SU-DHL-6 (cell line): ENCODE measurements around the gene FAM98B.

Source experiments
- H2AFZ ChIP-seq: fragments of 200-600 bp; sonication (generic); 2 replicates; pipeline ENCODE4 v1.6.1; 2014; ENCODE audit warnings: low read depth, mild to moderate bottlenecking, moderate library complexity, mixed read lengths, antibody characterized with exemption, low read length; ENCODE audit not compliant: severe bottlenecking
- H3F3A ChIP-seq: fragments of 200-600 bp; shearing (Covaris generic); 2 replicates; pipeline ENCODE4 v1.6.0; 2016; ENCODE audit warnings: antibody characterized with exemption, mild to moderate bottlenecking; ENCODE audit not compliant: insufficient read depth
- H3K27ac ChIP-seq: fragments of 200-600 bp; sonication (generic); 2 replicates; pipeline ENCODE4 v1.5.1; 2016; ENCODE audit warnings: low read depth, mild to moderate bottlenecking, low read length, moderate library complexity, mixed read lengths
- H3K27me3 ChIP-seq: fragments of 200-600 bp; sonication (generic), shearing (Covaris generic); 2 replicates; pipeline ENCODE4 v1.6.0; 2014; ENCODE audit warnings: mild to moderate bottlenecking, low read length
- H3K36me3 ChIP-seq: fragments of 200-600 bp; sonication (generic); 2 replicates; pipeline ENCODE4 v1.6.1; 2014; ENCODE audit warnings: mild to moderate bottlenecking, low read length, mixed read lengths
- H3K4me2 ChIP-seq: fragments of 300-600, 200-600 bp; shearing (Covaris generic), sonication (generic); 2 replicates; pipeline ENCODE4 v1.6.0; 2014; ENCODE audit warnings: low read length, low read depth, mild to moderate bottlenecking; ENCODE audit not compliant: poor library complexity, severe bottlenecking
- H3K4me3 ChIP-seq: fragments of 200-600 bp; sonication (generic); 2 replicates; pipeline ENCODE4 v1.5.1; 2014; ENCODE audit warnings: antibody characterized with exemption, low read length, mild to moderate bottlenecking, mixed read lengths; ENCODE audit not compliant: insufficient read depth, poor library complexity, severe bottlenecking
- H3K79me2 ChIP-seq: fragments of 200-600 bp; sonication (generic); 2 replicates; pipeline ENCODE4 v1.6.1; 2014; ENCODE audit warnings: mild to moderate bottlenecking, low read length, moderate library complexity; ENCODE audit not compliant: insufficient read depth
- H3K9ac ChIP-seq: fragments of 200-600 bp; sonication (generic); 2 replicates; pipeline ENCODE4 v1.7.0; 2014; ENCODE audit warnings: mild to moderate bottlenecking, low read length
- H3K9me2 ChIP-seq: fragments of 200-600 bp; sonication (generic); replicated peaks from 2 replicates; pipeline ENCODE4 v1.6.1; 2014; ENCODE audit warnings: low read length; ENCODE audit not compliant: insufficient read depth
- H3K9me3 ChIP-seq: fragments of 200-600 bp; sonication (generic); 2 replicates; pipeline ENCODE4 v1.6.1; 2014; ENCODE audit warnings: low read length, mixed read lengths; ENCODE audit not compliant: insufficient read depth
- H4K20me1 ChIP-seq: fragments of 200-600 bp; sonication (generic); 2 replicates; pipeline ENCODE4 v1.6.1; 2014; ENCODE audit warnings: low read depth, mild to moderate bottlenecking, antibody characterized with exemption, low read length, moderate library complexity, mixed read lengths
- EZH2phosphoT487 ChIP-seq: fragments of 200-600 bp; sonication (generic), shearing (Covaris generic); conservative IDR thresholded peaks from 2 replicates; pipeline ENCODE4 v1.6.1; 2018; ENCODE audit warnings: mild to moderate bottlenecking, antibody characterized with exemption, low read length, moderate library complexity, mixed read lengths
- TF ChIP-seq, protein P1 (sequence below): fragments of 200-600 bp; sonication (generic); IDR thresholded peaks from one replicate; pipeline ENCODE4 v1.5.1; 2017; ENCODE audit warnings: antibody characterized with exemption, mild to moderate bottlenecking, low read length, moderate library complexity; ENCODE audit not compliant: insufficient read depth, poor library complexity, severe bottlenecking

The FAM98B gene

DNA sequence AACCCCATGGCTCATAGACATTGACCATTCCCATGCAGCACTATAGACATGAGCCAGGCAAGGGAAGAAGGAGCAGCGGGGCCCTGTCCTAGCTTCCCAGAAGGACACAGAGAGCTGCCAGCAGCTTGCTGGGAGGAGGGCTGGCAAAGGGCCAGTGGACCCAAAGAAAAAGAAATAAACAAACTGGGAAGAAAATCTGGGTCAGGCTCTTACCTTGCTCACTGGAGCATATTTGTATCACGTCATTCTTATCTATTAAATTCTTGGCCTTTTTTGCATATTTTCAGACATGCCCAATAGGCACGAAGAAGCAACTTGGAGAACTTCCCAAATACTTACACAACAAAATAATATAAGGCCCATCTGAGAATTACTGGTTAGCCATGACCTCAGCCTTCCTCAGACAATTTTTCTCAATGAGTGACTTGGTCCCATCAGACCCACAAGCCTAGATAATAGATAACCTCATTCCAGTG is 82.3 kb downstream of the FAM98B start:
- no peaks in the 10 kb centered on the region for H3K36me3 ChIP-seq
- no peak overlapping the region for H3K9ac ChIP-seq
- H3K9me3 ChIP-seq: no peaks in the 10 kb centered on the region
- TF ChIP-seq EZH2phosphoT487: no peak
- TF ChIP-seq, protein P1, sequence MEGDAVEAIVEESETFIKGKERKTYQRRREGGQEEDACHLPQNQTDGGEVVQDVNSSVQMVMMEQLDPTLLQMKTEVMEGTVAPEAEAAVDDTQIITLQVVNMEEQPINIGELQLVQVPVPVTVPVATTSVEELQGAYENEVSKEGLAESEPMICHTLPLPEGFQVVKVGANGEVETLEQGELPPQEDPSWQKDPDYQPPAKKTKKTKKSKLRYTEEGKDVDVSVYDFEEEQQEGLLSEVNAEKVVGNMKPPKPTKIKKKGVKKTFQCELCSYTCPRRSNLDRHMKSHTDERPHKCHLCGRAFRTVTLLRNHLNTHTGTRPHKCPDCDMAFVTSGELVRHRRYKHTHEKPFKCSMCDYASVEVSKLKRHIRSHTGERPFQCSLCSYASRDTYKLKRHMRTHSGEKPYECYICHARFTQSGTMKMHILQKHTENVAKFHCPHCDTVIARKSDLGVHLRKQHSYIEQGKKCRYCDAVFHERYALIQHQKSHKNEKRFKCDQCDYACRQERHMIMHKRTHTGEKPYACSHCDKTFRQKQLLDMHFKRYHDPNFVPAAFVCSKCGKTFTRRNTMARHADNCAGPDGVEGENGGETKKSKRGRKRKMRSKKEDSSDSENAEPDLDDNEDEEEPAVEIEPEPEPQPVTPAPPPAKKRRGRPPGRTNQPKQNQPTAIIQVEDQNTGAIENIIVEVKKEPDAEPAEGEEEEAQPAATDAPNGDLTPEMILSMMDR: no peak
- H3K4me2 ChIP-seq: no peak overlapping the region
- H3K27ac ChIP-seq: no peak overlapping the region
- no peaks in the 10 kb centered on the region for H3K9me2 ChIP-seq
- H3K27me3 ChIP-seq: no peaks in the 10 kb centered on the region
- H4K20me1 ChIP-seq: no peaks in the 10 kb centered on the region
- H3F3A ChIP-seq: no peaks in the 10 kb centered on the region
- no peaks in the 10 kb centered on the region for H3K79me2 ChIP-seq
- no peak overlapping the region for H3K4me3 ChIP-seq
- H2AFZ ChIP-seq: no peak overlapping the region
